Erythroblast (primary cell): ENCODE measurements around the gene CNTNAP5.

ENCODE experiments used
- GATA1 ChIP-seq: IDR thresholded peaks from 2 replicates; pipeline ENCODE4 v1.6.1; 2011; ENCODE audit warnings: low read depth, mild to moderate bottlenecking, control low read depth, low read length, moderate library complexity
- POLR2A ChIP-seq: IDR thresholded peaks from 2 replicates; pipeline ENCODE4 v1.6.1; 2011; ENCODE audit warnings: mild to moderate bottlenecking, low read length

- no peak for TF ChIP-seq POLR2A
- no peak for TF ChIP-seq GATA1
These were observed 28.7 kb downstream of the CNTNAP5 start for GRCh38 chr2:124053796-124054195.
